WI38 (cell line): Measurements from ENCODE around the gene PGRMC2.
A peak's percentile ranks its signal among the peaks of the same experiment; 100 is the strongest.

ENCODE experiments used
- H3K4me3 ChIP-seq: 2 replicates; pipeline ENCODE4 v1.5.1; 2011; ENCODE audit warnings: low read depth, mild to moderate bottlenecking, control low read depth, low read length
- CTCF ChIP-seq: IDR thresholded peaks from 2 replicates; pipeline ENCODE4 v1.5.1; 2012; ENCODE audit warnings: low read depth, mild to moderate bottlenecking, control low read depth, low read length

Gene PGRMC2

GRCh38 chr4:128323401-128323800, 35.8 kb upstream of the PGRMC2 start:
- no peak overlapping the region for H3K4me3 ChIP-seq
- no peak for TF ChIP-seq CTCF

GRCh38 chr4:128322986-128323385, 35.4 kb upstream of the PGRMC2 start:
- no peak overlapping the region for H3K4me3 ChIP-seq
- TF ChIP-seq CTCF = no peak

GRCh38 chr4:128322311-128322710, 34.7 kb upstream of the PGRMC2 start:
- no peak overlapping the region for H3K4me3 ChIP-seq
- TF ChIP-seq CTCF = no peak

- no peak for TF ChIP-seq CTCF
- H3K4me3 ChIP-seq = no peak overlapping the region
Measured at GRCh38 chr4:128320656-128321055, 33.0 kb upstream of the PGRMC2 start.

- no peak for TF ChIP-seq CTCF
- H3K4me3 ChIP-seq = no peak overlapping the region
Measured at GRCh38 chr4:128315756-128316520, 28.3 kb upstream of the PGRMC2 start.

- no peak for TF ChIP-seq CTCF
- no peak overlapping the region for H3K4me3 ChIP-seq
Measured at GRCh38 chr4:128311659-128312403, 24.2 kb upstream of the PGRMC2 start.

GRCh38 chr4:128310266-128310697, 22.7 kb upstream of the PGRMC2 start:
- TF ChIP-seq CTCF = peak; percentile 18; the same call in 1 of the 2 replicates
- no peak overlapping the region for H3K4me3 ChIP-seq
